Fibroblast of lung (primary cell): ENCODE data around the gene RPS6KA2. TPM values are rescaled to one million over a fixed set of nuclear protein-coding genes. Genes with fewer than 3 reads are reported as not detected.

Source experiments
- DNase-seq, 2 donors: peaks; one replicate each; pipeline versions ENCODE4 v3.0.0 to v3.0.0-alpha.2; 2010; ENCODE audit warnings: low read depth in 2 of 2
- H2AFZ ChIP-seq: 2 replicates; pipeline ENCODE4 v1.5.1; 2012; ENCODE audit warnings: low read length, control low read depth, inconsistent platforms
- H3K27ac ChIP-seq: 2 replicates; pipeline ENCODE4 v1.5.1; 2011; ENCODE audit warnings: low read length, control low read depth; ENCODE audit not compliant: insufficient read depth
- H3K27me3 ChIP-seq: 2 replicates; pipeline ENCODE4 v1.5.1; 2011; ENCODE audit warnings: mild to moderate bottlenecking, low read length; ENCODE audit not compliant: control insufficient read depth, insufficient read depth
- H3K36me3 ChIP-seq: 2 replicates; pipeline ENCODE4 v1.5.1; 2011; ENCODE audit warnings: low read length; ENCODE audit not compliant: control insufficient read depth, insufficient read depth
- H3K4me1 ChIP-seq: 2 replicates; pipeline ENCODE4 v1.5.1; 2011; ENCODE audit warnings: low read length; ENCODE audit not compliant: control insufficient read depth, insufficient read depth; ENCODE audit errors: extremely low read depth
- H3K4me2 ChIP-seq: 2 replicates; pipeline ENCODE4 v1.5.1; 2011; ENCODE audit warnings: low read length, control low read depth; ENCODE audit not compliant: insufficient read depth; ENCODE audit errors: extremely low read depth
- H3K4me3 ChIP-seq, 4 experiments: fragments of 200-600 bp in 1 of 4; sonication (generic) in 1 of 4; replicated peaks in 1 of 4; 2 replicates each; pipeline ENCODE4 v1.5.1; 2011 to 2016; ENCODE audit warnings: low read length in 4 of 4, low read depth in 3 of 4, mild to moderate bottlenecking in 3 of 4, control low read depth in 2 of 4, inconsistent platforms in 1 of 4, mixed read lengths in 1 of 4; ENCODE audit not compliant: insufficient read depth in 1 of 4; ENCODE audit errors: control extremely low read depth in 1 of 4
- H3K79me2 ChIP-seq: 2 replicates; pipeline ENCODE4 v1.5.1; 2012; ENCODE audit warnings: mild to moderate bottlenecking, low read length, inconsistent platforms; ENCODE audit not compliant: control insufficient read depth, insufficient read depth
- H3K9ac ChIP-seq: 2 replicates; pipeline ENCODE4 v1.5.1; 2011; ENCODE audit warnings: mild to moderate bottlenecking, low read length, control low read depth; ENCODE audit not compliant: insufficient read depth
- H3K9me3 ChIP-seq: 2 replicates; pipeline ENCODE4 v1.5.1; 2012; ENCODE audit warnings: low read depth, low read length; ENCODE audit not compliant: control insufficient read depth, insufficient read depth
- H4K20me1 ChIP-seq: 2 replicates; pipeline ENCODE4 v1.5.1; 2011; ENCODE audit warnings: low read length; ENCODE audit not compliant: control insufficient read depth, insufficient read depth; ENCODE audit errors: extremely low read depth
- CTCF ChIP-seq, 2 donors: IDR thresholded peaks in 1 of 2; conservative IDR thresholded peaks in 1 of 2; 1 replicate in 1 of 2; 2 replicates in 1 of 2; pipeline ENCODE4 v1.5.1; 2011 to 2012; ENCODE audit warnings: low read length in 2 of 2, control low read depth in 1 of 2, inconsistent platforms in 1 of 2, low read depth in 1 of 2, mild to moderate bottlenecking in 1 of 2
- EZH2 ChIP-seq: IDR thresholded peaks from 2 replicates; pipeline ENCODE4 v1.5.1; 2012; ENCODE audit warnings: low read length, control low read depth, mild to moderate bottlenecking; ENCODE audit errors: missing control alignments
- polyA plus RNA-seq, 2 donors: library from polyadenylated mRNA; depleted of rRNA in 1 of 2; stranded (reverse) in 1 of 2; unstranded in 1 of 2; fragments of >200 nt; gene quantifications; 2 replicates each; pipeline ENCODE4 v1.2.1, GENCODE V29; 2011 to 2012; ENCODE audit warnings: missing spikeins in 1 of 2
- total RNA-seq: library from RNA; depleted of rRNA; stranded (reverse); fragments of >200 nt; gene quantifications from 2 replicates; pipeline ENCODE4 v1.2.1, GENCODE V29; 2014

The RPS6KA2 gene
- total and polyA plus RNA-seq, 2 donors (not counting 1 experiment from before 2014, with no cell fraction given), result 66.8 to 116 TPM

- Histone ChIP-seq H3K27me3 (no peaks in the 10 kb centered on the region), H3K9ac (peak overlapping the region; percentile 25), H3K4me2 (no peak overlapping the region), H2AFZ (no peak overlapping the region), H3K9me3 (no peaks in the 10 kb centered on the region), H3K36me3 (peaks cover 5% of the 10 kb centered on the region), H3K27ac (peak overlapping the region; percentile 76), H4K20me1 (no peaks in the 10 kb centered on the region), H3K79me2 (peaks cover 68% of the 10 kb centered on the region), H3K4me1 (peaks cover 49% of the 10 kb centered on the region), H3K4me3 (no peak overlapping the region)
- TF ChIP-seq EZH2, result no peak
- no peak for TF ChIP-seq CTCF (conservative IDR thresholded peaks at IDR 0.05 in 1 of 2, IDR thresholded peaks at IDR 0.05 in 1 of 2; ENCODE audit: low read depth in 1 of 2, low read length in 2 of 2)
- DNase-seq, result peak; percentile 54 to 97
These were observed 7.9 kb downstream of the RPS6KA2 start for GRCh38 chr6:166618866-166619761.

DNA sequence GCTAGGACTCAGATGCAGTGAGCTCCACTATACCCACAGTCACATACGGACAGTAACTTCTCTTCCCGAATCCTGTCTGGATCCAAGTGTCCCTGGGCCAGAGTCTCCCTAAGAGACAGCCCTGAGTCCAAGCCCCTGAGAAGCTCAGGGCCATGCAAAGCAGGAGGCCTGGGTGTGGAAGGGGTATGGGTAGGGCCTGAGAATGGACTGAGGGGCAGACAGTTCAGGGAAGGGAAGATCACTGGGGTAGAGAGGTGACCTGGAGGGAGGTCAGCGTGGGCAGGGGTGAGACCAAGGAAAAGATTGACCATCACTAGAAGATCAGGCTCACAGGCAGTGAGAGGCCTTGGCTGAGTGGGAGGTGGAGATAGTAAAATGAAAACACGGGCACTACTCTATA, 8.8 kb downstream of the RPS6KA2 start:
- Histone ChIP-seq H3K27ac (peak overlapping the region; percentile 76), H3K9ac (no peak overlapping the region), H4K20me1 (no peaks in the 10 kb centered on the region), H3K27me3 (no peaks in the 10 kb centered on the region), H3K4me1 (peaks cover 46% of the 10 kb centered on the region), H3K9me3 (no peaks in the 10 kb centered on the region), H3K79me2 (peaks cover 69% of the 10 kb centered on the region), H2AFZ (no peak overlapping the region), H3K4me2 (no peak overlapping the region), H3K36me3 (peaks cover 5% of the 10 kb centered on the region), H3K4me3 (no peak overlapping the region)
- TF ChIP-seq CTCF (conservative IDR thresholded peaks at IDR 0.05 in 1 of 2, IDR thresholded peaks at IDR 0.05 in 1 of 2; ENCODE audit: low read depth in 1 of 2, low read length in 2 of 2) (no peak), EZH2 (no peak)
- no peak for DNase-seq

DNA sequence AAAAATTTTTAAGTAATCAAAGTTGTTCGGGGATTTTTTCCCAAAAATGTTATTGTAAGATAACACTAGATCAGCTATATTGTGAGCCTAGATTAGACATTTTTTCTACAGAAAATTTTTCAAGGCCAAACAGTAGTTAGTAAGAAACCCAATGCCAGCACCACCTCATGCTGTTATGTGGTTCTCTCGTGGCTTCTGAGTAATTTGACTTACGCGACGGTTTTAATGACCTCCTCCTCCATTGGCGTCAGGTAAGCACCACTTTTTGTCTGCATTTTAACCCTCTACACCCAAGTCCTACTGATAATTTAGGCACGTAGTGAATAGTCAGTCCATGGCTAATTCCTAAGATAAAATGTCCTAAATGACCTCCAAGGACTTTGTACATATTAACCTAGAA, 9.7 kb downstream of the RPS6KA2 start:
- Histone ChIP-seq H4K20me1 (no peaks in the 10 kb centered on the region), H3K79me2 (peaks cover 61% of the 10 kb centered on the region), H3K9me3 (no peaks in the 10 kb centered on the region), H3K4me3 (no peak overlapping the region), H2AFZ (no peak overlapping the region), H3K4me1 (peaks cover 48% of the 10 kb centered on the region), H3K36me3 (peaks cover 5% of the 10 kb centered on the region), H3K4me2 (no peak overlapping the region), H3K9ac (no peak overlapping the region), H3K27ac (no peak overlapping the region), H3K27me3 (no peaks in the 10 kb centered on the region)
- DNase-seq, result peak in 1 of 2 donors; percentile 55
- TF ChIP-seq EZH2 (no peak), CTCF (conservative IDR thresholded peaks at IDR 0.05 in 1 of 2, IDR thresholded peaks at IDR 0.05 in 1 of 2; ENCODE audit: low read depth in 1 of 2, low read length in 2 of 2) (no peak)
